Neural cell (in vitro differentiated cells): ENCODE measurements around the gene KLHDC4. TPM values are rescaled to one million over a fixed set of nuclear protein-coding genes. Genes with fewer than 3 reads are reported as not detected.

Source experiments
- H2AFZ ChIP-seq: fragments of 200-600, 300-800 bp; sonication (generic), shearing (Covaris generic); 2 replicates; pipeline ENCODE4 v1.6.0; 2014; ENCODE audit warnings: low read depth, mild to moderate bottlenecking, antibody characterized with exemption, low read length, moderate library complexity
- H3F3A ChIP-seq: fragments of 200-600 bp; shearing (Covaris generic); 2 replicates; pipeline ENCODE4 v1.6.1; 2016; ENCODE audit warnings: mild to moderate bottlenecking, moderate library complexity, mixed read lengths, antibody characterized with exemption, low read length; ENCODE audit not compliant: insufficient read depth, poor library complexity, severe bottlenecking
- H3K27ac ChIP-seq: fragments of 200-600, 300-800 bp; sonication (generic), shearing (Covaris generic); 2 replicates; pipeline ENCODE4 v1.5.1; 2014; ENCODE audit warnings: mild to moderate bottlenecking, low read length, moderate library complexity
- H3K27me3 ChIP-seq: fragments of 300-800, 200-600 bp; sonication (generic), shearing (Covaris generic); 2 replicates; pipeline ENCODE4 v1.6.0; 2014; ENCODE audit warnings: mild to moderate bottlenecking, low read depth, low read length, moderate library complexity; ENCODE audit not compliant: insufficient read depth
- H3K36me3 ChIP-seq: fragments of 300-800, 200-600 bp; sonication (generic), shearing (Covaris generic); 2 replicates; pipeline ENCODE4 v1.5.1; 2014; ENCODE audit warnings: mild to moderate bottlenecking, antibody characterized with exemption, low read length, moderate library complexity; ENCODE audit not compliant: insufficient read depth
- H3K4me2 ChIP-seq: fragments of 300-800, 200-600 bp; sonication (generic), shearing (Covaris generic); 2 replicates; pipeline ENCODE4 v1.6.0; 2014; ENCODE audit warnings: mild to moderate bottlenecking, low read length
- H3K4me3 ChIP-seq: fragments of 300-800, 200-600 bp; sonication (generic), shearing (Covaris generic); 2 replicates; pipeline ENCODE4 v1.5.1; 2014; ENCODE audit warnings: mild to moderate bottlenecking, low read length, moderate library complexity
- H3K79me2 ChIP-seq: fragments of 200-600 bp; shearing (Covaris generic); replicated peaks from 2 replicates; pipeline ENCODE4 v1.6.0; 2014; ENCODE audit warnings: mild to moderate bottlenecking, low read length, moderate library complexity; ENCODE audit not compliant: insufficient read depth
- H3K9ac ChIP-seq: fragments of 300-800, 200-600 bp; sonication (generic), shearing (Covaris generic); 2 replicates; pipeline ENCODE4 v1.6.1; 2016; ENCODE audit warnings: mild to moderate bottlenecking, low read length, mixed read lengths
- H3K9me2 ChIP-seq: fragments of 200-600 bp; shearing (Covaris generic); 2 replicates; pipeline ENCODE4 v1.6.1; 2016; ENCODE audit warnings: mild to moderate bottlenecking, low read length, mixed read lengths; ENCODE audit not compliant: insufficient read depth
- H3K9me3 ChIP-seq: fragments of 200-600, 300-800 bp; sonication (generic), shearing (Covaris generic); 2 replicates; pipeline ENCODE4 v1.6.1; 2016; ENCODE audit warnings: mild to moderate bottlenecking, mixed run types, low read length, moderate library complexity, mixed read lengths
- H4K20me1 ChIP-seq: fragments of 200-600 bp; shearing (Covaris generic); 2 replicates; pipeline ENCODE4 v1.6.1; 2016; ENCODE audit warnings: mild to moderate bottlenecking, mixed run types; ENCODE audit not compliant: insufficient read depth
- CTCF ChIP-seq: fragments of 450-650 bp; IDR thresholded peaks from 2 replicates; pipeline ENCODE4 v1.5.1; 2014; ENCODE audit warnings: antibody characterized with exemption, mild to moderate bottlenecking, moderate library complexity; ENCODE audit not compliant: poor library complexity, severe bottlenecking
- EP300 ChIP-seq: fragments of 450-650 bp; conservative IDR thresholded peaks from 2 replicates; pipeline ENCODE4 v1.6.1; 2014; ENCODE audit warnings: antibody characterized with exemption, mild to moderate bottlenecking, moderate library complexity; ENCODE audit not compliant: poor library complexity, severe bottlenecking
- EZH2 ChIP-seq: fragments of 200-600, 300-800 bp; shearing (Covaris generic), sonication (generic); IDR thresholded peaks from 2 replicates; pipeline ENCODE4 v1.6.1; 2014; ENCODE audit warnings: antibody characterized with exemption, low read length, borderline replicate concordance, mild to moderate bottlenecking; ENCODE audit not compliant: insufficient read depth, poor library complexity, severe bottlenecking
- MXI1 ChIP-seq: fragments of 450-650 bp; conservative IDR thresholded peaks from 2 replicates; pipeline ENCODE4 v1.6.1; 2014; ENCODE audit warnings: antibody characterized with exemption, mild to moderate bottlenecking; ENCODE audit not compliant: poor library complexity, severe bottlenecking
- POLR2AphosphoS5 ChIP-seq: IDR thresholded peaks from 2 replicates; pipeline ENCODE4 v1.6.1; 2012
- RAD21 ChIP-seq: fragments of 450-650 bp; conservative IDR thresholded peaks from 2 replicates; pipeline ENCODE4 v1.6.1; 2014; ENCODE audit warnings: antibody characterized with exemption, mild to moderate bottlenecking, moderate library complexity
- REST ChIP-seq: IDR thresholded peaks from 2 replicates; pipeline ENCODE4 v1.6.1; 2012; ENCODE audit warnings: borderline replicate concordance
- SMC3 ChIP-seq: fragments of 450-650 bp; conservative IDR thresholded peaks from 2 replicates; pipeline ENCODE4 v1.6.1; 2014; ENCODE audit warnings: antibody characterized with exemption, mild to moderate bottlenecking, moderate library complexity; ENCODE audit not compliant: poor library complexity
- TAF1 ChIP-seq: IDR thresholded peaks from 2 replicates; pipeline ENCODE4 v1.6.1; 2012; ENCODE audit warnings: low read depth
- polyA plus RNA-seq: library from polyadenylated mRNA; depleted of rRNA; stranded (reverse); fragments of >200 nt; gene quantifications from 2 replicates; pipeline ENCODE4 v1.2.3, GENCODE V29; 2014

Gene KLHDC4
- polyA plus RNA-seq, 1 donor from 2014 or later, result 27.5 TPM

GRCh38 chr16:87677830-87678229, 88.0 kb downstream of the KLHDC4 start:
- Histone ChIP-seq H3K9me3 (no peaks in the 10 kb centered on the region), H3K4me3 (no peak overlapping the region), H3K9me2 (no peaks in the 10 kb centered on the region), H3F3A (no peaks in the 10 kb centered on the region), H3K79me2 (no peaks in the 10 kb centered on the region), H3K4me2 (no peak overlapping the region), H2AFZ (no peak overlapping the region), H3K36me3 (no peaks in the 10 kb centered on the region), H3K27ac (no peak overlapping the region), H4K20me1 (no peaks in the 10 kb centered on the region), H3K27me3 (no peaks in the 10 kb centered on the region), H3K9ac (no peak overlapping the region)
- TF ChIP-seq SMC3 (no peak), RAD21 (no peak), CTCF (no peak), EP300 (no peak), REST (no peak), TAF1 (no peak), MXI1 (no peak), EZH2 (no peak), POLR2AphosphoS5 (no peak)

- no peak overlapping the region for H3K4me2 ChIP-seq
- H3K36me3 ChIP-seq, result no peaks in the 10 kb centered on the region
- no peaks in the 10 kb centered on the region for H3K9me3 ChIP-seq
- H3F3A ChIP-seq, result no peaks in the 10 kb centered on the region
- H4K20me1 ChIP-seq, result no peaks in the 10 kb centered on the region
- no peak overlapping the region for H3K9ac ChIP-seq
- no peaks in the 10 kb centered on the region for H3K27me3 ChIP-seq
- TF ChIP-seq EP300, result no peak
- TF ChIP-seq POLR2AphosphoS5, result no peak
- TF ChIP-seq SMC3, result no peak
- TF ChIP-seq TAF1, result no peak
- no peak for TF ChIP-seq CTCF
- TF ChIP-seq MXI1, result no peak
- TF ChIP-seq EZH2, result no peak
- no peak for TF ChIP-seq REST
- TF ChIP-seq RAD21, result no peak
- H3K9me2 ChIP-seq, result no peaks in the 10 kb centered on the region
- H3K79me2 ChIP-seq, result no peaks in the 10 kb centered on the region
- H3K27ac ChIP-seq, result no peak overlapping the region
- H2AFZ ChIP-seq, result no peak overlapping the region
- H3K4me3 ChIP-seq, result no peak overlapping the region
Measured at GRCh38 chr16:87675111-87675719, 90.6 kb downstream of the KLHDC4 start.
